K562 (cell line): Measurements from ENCODE around the gene TBC1D12. TPM values are rescaled to one million over a fixed set of nuclear protein-coding genes. Genes with fewer than 3 reads are reported as not detected.

ENCODE experiments used
- ATAC-seq: fragments of 200-7000 bp; cut with Tn5 transposase; 3 replicates; pipeline ENCODE4 v1.9.1; 2020; ENCODE audit warnings: moderate library complexity
- BruUV-seq: library from RNA; stranded (reverse); fragments of 400-500 nt; replicated peaks from 2 replicates; lab custom pipeline; 2021; lab: Mats Ljungman, UMichigan
- CTCF ChIA-PET: fragments of 300-600 bp; formaldehyde crosslinking; extraction: SDS; loops from one replicate; lab custom pipeline; 2021; ENCODE audit warnings: low intra/inter-chr PET ratio; lab: Yijun Ruan, JAX
- POLR2A ChIA-PET: fragments of 300-600, 350-650 bp; sonication (Branson Sonifier 250); formaldehyde crosslinking; extraction: SDS; loops from one replicate; lab custom pipeline; 2021; ENCODE audit warnings: antibody characterized with exemption, inconsistent platforms; lab: Yijun Ruan, JAX
- DNase-seq, 4 experiments: peaks; one replicate each; pipeline versions ENCODE4 v3.0.0 to v3.0.0-alpha.2; 2011 to 2018; ENCODE audit warnings: low spot score in 3 of 4, mixed read lengths in 3 of 4; ENCODE audit errors: extremely low read depth in 1 of 4
- FAIRE-seq: peaks from 2 replicates; lab custom pipeline; 2011; peaks lifted over from hg19 to GRCh38; lab: Jason Lieb, UNC
- H2AFZ ChIP-seq: 2 replicates; pipeline ENCODE4 v1.6.0; 2011; ENCODE audit warnings: low read depth, low read length, control low read depth, inconsistent platforms
- H3K27ac ChIP-seq: fragments of 200-600 bp; 3 replicates; pipeline ENCODE4 v1.8.0; 2011; ENCODE audit warnings: low read depth, mild to moderate bottlenecking, control low read depth, inconsistent platforms, low read length, moderate library complexity, mixed read lengths; ENCODE audit errors: extremely low read depth
- H3K27me3 ChIP-seq, 2 experiments: fragments of 300-600 bp in 1 of 2; 2 replicates in 1 of 2; 3 replicates in 1 of 2; pipeline versions ENCODE4 v1.6.0 to v1.8.0; 2011; ENCODE audit warnings: inconsistent platforms in 2 of 2, low read length in 2 of 2, mild to moderate bottlenecking in 1 of 2, mixed read lengths in 1 of 2, moderate library complexity in 1 of 2; ENCODE audit not compliant: control insufficient read depth in 2 of 2, insufficient read depth in 2 of 2
- H3K36me3 ChIP-seq: fragments of 300-600 bp; 3 replicates; pipeline ENCODE4 v1.8.0; 2011; ENCODE audit warnings: mild to moderate bottlenecking, low read length, inconsistent platforms; ENCODE audit not compliant: control insufficient read depth, insufficient read depth
- H3K4me1 ChIP-seq, 2 experiments: fragments of 200-600 bp in 1 of 2; replicated peaks in 1 of 2; 2 replicates in 1 of 2; 3 replicates in 1 of 2; pipeline versions ENCODE4 v1.5.1 to v1.8.0; 2011; ENCODE audit warnings: inconsistent platforms in 2 of 2, low read length in 2 of 2, mild to moderate bottlenecking in 1 of 2, mixed read lengths in 1 of 2, moderate library complexity in 1 of 2; ENCODE audit not compliant: control insufficient read depth in 2 of 2, insufficient read depth in 2 of 2
- H3K4me2 ChIP-seq: 2 replicates; pipeline ENCODE4 v1.6.1; 2011; ENCODE audit warnings: low read length, control low read depth, inconsistent platforms, mixed read lengths; ENCODE audit not compliant: insufficient read depth
- H3K4me3 ChIP-seq: fragments of 200-600 bp; sonication (generic), shearing (Covaris generic); 2 replicates; pipeline ENCODE4 v1.5.1; 2016; ENCODE audit warnings: control low read depth, inconsistent platforms
- H3K79me2 ChIP-seq: fragments of 200-600 bp; 3 replicates; pipeline ENCODE4 v1.8.0; 2011; ENCODE audit warnings: low read length, inconsistent platforms; ENCODE audit not compliant: control insufficient read depth, insufficient read depth
- H3K9ac ChIP-seq, 2 experiments: 2 replicates each; pipeline versions ENCODE4 v1.6.0 to v1.6.1; 2011; ENCODE audit warnings: low read depth in 2 of 2, low read length in 2 of 2, control low read depth in 1 of 2, inconsistent platforms in 1 of 2, mild to moderate bottlenecking in 1 of 2, mixed read lengths in 1 of 2; ENCODE audit not compliant: insufficient read depth in 1 of 2
- H3K9me1 ChIP-seq: one replicate; pipeline ENCODE4 v1.6.0; 2011; ENCODE audit warnings: inconsistent platforms, mild to moderate bottlenecking, low read length, moderate library complexity; ENCODE audit not compliant: control insufficient read depth, insufficient read depth
- H3K9me3 ChIP-seq: replicated peaks from 2 replicates; pipeline ENCODE4 v1.5.1; 2011; ENCODE audit warnings: low read depth, low read length, inconsistent platforms; ENCODE audit not compliant: control insufficient read depth, insufficient read depth
- H4K20me1 ChIP-seq: replicated peaks from 2 replicates; pipeline ENCODE4 v1.6.1; 2011; ENCODE audit warnings: low read length, inconsistent platforms, mixed read lengths; ENCODE audit not compliant: control insufficient read depth, insufficient read depth
- CBFA2T3 ChIP-seq: fragments of 450-650 bp; IDR thresholded peaks from 2 replicates; pipeline ENCODE4 v1.6.1; 2017
- CREB1 ChIP-seq, 2 experiments: sonication (generic) in 1 of 2; formaldehyde crosslinking in 1 of 2; IDR thresholded peaks; 2 replicates each; pipeline versions ENCODE4 v1.6.1 to v1.8.0; 2012 to 2022; ENCODE audit warnings: inconsistent platforms in 1 of 2, mild to moderate bottlenecking in 1 of 2, missing genetic modification reagents in 1 of 2, moderate library complexity in 1 of 2
- EGR1 ChIP-seq: fragments of 450-650 bp; conservative IDR thresholded peaks from 2 replicates; pipeline ENCODE4 v1.6.1; 2017; ENCODE audit warnings: mild to moderate bottlenecking
- IRF2 ChIP-seq: sonication (generic); formaldehyde crosslinking; IDR thresholded peaks from 2 replicates; pipeline ENCODE4 v1.8.1; 2022; ENCODE audit warnings: mild to moderate bottlenecking, missing genetic modification reagents
- NR2C1 ChIP-seq, 2 experiments: fragments of 450-650 bp; IDR thresholded peaks; 2 replicates each; pipeline ENCODE4 v1.6.1; 2017; ENCODE audit warnings: mild to moderate bottlenecking in 2 of 2, antibody characterized with exemption in 1 of 2, inconsistent platforms in 1 of 2, missing compliant biosample characterization in 1 of 2, missing genetic modification characterization in 1 of 2
- TFAM ChIP-seq: fragments of 250-450 bp; sonication (Bioruptor Pico); conservative IDR thresholded peaks from 2 replicates; pipeline ENCODE4 v1.5.0; 2021; ENCODE audit warnings: mild to moderate bottlenecking, moderate library complexity
- ZNF239 ChIP-seq: fragments of 250-450 bp; sonication (Bioruptor Pico); IDR thresholded peaks from 2 replicates; pipeline ENCODE4 v1.4.0; 2020; ENCODE audit warnings: mild to moderate bottlenecking
- ZNF384 ChIP-seq: IDR thresholded peaks from 2 replicates; pipeline ENCODE4 v1.6.1; 2012; ENCODE audit warnings: low read depth, low read length, improper control_type of control experiment
- WGBS: fragments of 100-300 bp; shearing (Covaris generic); methylation state at CpG from one replicate; pipeline ENCODE4 v1.1.6; 2016; ENCODE audit warnings: low coverage, mixed read lengths; ENCODE audit not compliant: insufficient coverage; ENCODE audit errors: missing lambda C conversion rate; 5-methylcytosine and 5-hydroxymethylcytosine counted together
- in situ Hi-C: fragments of 300-500 bp; cut with MboI; formaldehyde crosslinking; loops from 4 replicates; pipeline ENCODE4 v1.15.0; 2018; ENCODE audit warnings: inconsistent platforms, mixed read lengths
- intact Hi-C: fragments of 100-400 bp; cut with micrococcal nuclease; formaldehyde crosslinking; loops from 2 replicates; pipeline ENCODE4 v1.14.2; 2022
- polyA plus RNA-seq, 8 experiments: library from polyadenylated mRNA; depleted of rRNA in 4 of 8; stranded (reverse) in 5 of 8; unstranded in 3 of 8; fragments of >200 nt; fragmentation: Nextera tagmentation in 2 of 8; fragmentation: Illumina TruSeq in 1 of 8; extraction: Ambion mirVana in 2 of 8; extraction: Trizol in 1 of 8; gene quantifications; 2 replicates each; pipeline versions ENCODE4 v1.2.1 to v1.2.3, GENCODE V29; 2011 to 2014; ENCODE audit warnings: inconsistent platforms in 1 of 8, missing spikeins in 1 of 8
- total RNA-seq, 7 experiments: library from RNA; depleted of rRNA in 6 of 7; stranded (reverse); fragments of >200 nt in 6 of 7; fragmentation: Illumina TruSeq in 2 of 7; extraction: Trizol in 2 of 7; gene quantifications; 2 replicates each; pipeline versions ENCODE4 v1.2.1 to v1.2.3, GENCODE V29; 2011 to 2021; ENCODE audit warnings: low replicate concordance in 1 of 7
- TF ChIP-seq, protein P1 (sequence below): fragments of 250-450 bp; sonication (Bioruptor Pico); IDR thresholded peaks from 2 replicates; pipeline ENCODE4 v1.4.0; 2020; ENCODE audit warnings: mild to moderate bottlenecking, moderate library complexity
- TF ChIP-seq, protein P2 (sequence below): fragments of 450-650 bp; IDR thresholded peaks from 2 replicates; pipeline ENCODE4 v1.6.1; 2018; ENCODE audit not compliant: partially characterized antibody
- TF ChIP-seq, protein P3 (sequence below): IDR thresholded peaks from 2 replicates; pipeline ENCODE4 v1.6.1; 2014; ENCODE audit warnings: antibody characterized with exemption
- TF ChIP-seq, protein P4 (sequence below), 3 experiments: IDR thresholded peaks in 2 of 3; conservative IDR thresholded peaks in 1 of 3; 2 replicates each; pipeline ENCODE4 v1.5.1; 2011 to 2012; ENCODE audit warnings: low read length in 3 of 3, mild to moderate bottlenecking in 3 of 3, control low read depth in 2 of 3, improper control_type of control experiment in 1 of 3, inconsistent platforms in 1 of 3, low read depth in 1 of 3, mixed read lengths in 1 of 3, moderate library complexity in 1 of 3; ENCODE audit not compliant: insufficient read depth in 2 of 3

The TBC1D12 gene
- total and polyA plus RNA-seq, 9 of the 15 experiments (the other 6 are each of a cell fraction or from before 2014, with no cell fraction given), result 2.1 to 6.7 (median 3.9) TPM

DNA sequence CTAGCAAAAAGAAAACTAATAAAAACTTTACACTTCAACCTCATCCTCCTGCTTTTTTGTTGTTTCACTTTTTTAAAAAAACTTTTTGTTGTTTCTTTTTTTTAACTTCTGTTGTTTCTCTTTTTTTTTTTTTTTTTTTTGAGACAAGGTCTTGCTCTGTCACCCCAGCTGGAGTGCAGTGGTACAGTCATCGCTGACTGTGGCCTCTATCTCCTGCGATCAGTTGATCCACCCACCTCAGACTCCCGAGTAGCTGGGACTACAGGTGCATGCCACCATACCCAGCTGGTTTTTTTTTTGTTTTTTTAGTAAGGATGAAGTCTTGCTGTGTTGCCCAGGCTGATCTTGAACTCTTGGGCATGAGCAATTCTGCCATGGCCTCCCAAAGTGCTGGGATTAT, 85.2 kb downstream of the TBC1D12 start:
- Histone ChIP-seq H3K27ac (no peak overlapping the region), H3K4me3 (no peak overlapping the region), H3K79me2 (no peaks in the 10 kb centered on the region), H3K4me1 (no peaks in the 10 kb centered on the region; a peak in 2 of 5 replicates), H3K9me1 (no peaks in the 10 kb centered on the region), H3K9me3 (no peaks in the 10 kb centered on the region), H4K20me1 (no peaks in the 10 kb centered on the region), H3K4me2 (no peak overlapping the region), H3K9ac (no peak overlapping the region), H3K27me3 (no peaks in the 10 kb centered on the region), H2AFZ (no peak overlapping the region), H3K36me3 (no peaks in the 10 kb centered on the region)
- 6% methylated on average over 3 of the region's 3 CpGs for WGBS
- BruUV-seq, result no TSS peak
- POLR2A ChIA-PET, result no interaction called here
- intact Hi-C loops, result no loop called here
- CTCF ChIA-PET, result no interaction called here
- DNase-seq, result peak in 1 of 4 experiments; percentile 14
- in situ Hi-C loops, result no loop called here
- FAIRE-seq, result no peak
- ATAC-seq, result peak; percentile 72; the same call in 2 of the 3 replicates
- TF ChIP-seq ZNF384 (peak; percentile 53; the same call in 1 of the 2 replicates), CREB1 (IDR thresholded peaks at IDR 0.05) (no peak), CREB1 (CRISPR knock-in tag; IDR thresholded peaks at IDR 0.05) (no peak), TFAM (no peak), IRF2 (CRISPR knock-in tag) (no peak), NR2C1 (IDR thresholded peaks at IDR 0.05) (no peak), NR2C1 (tag; IDR thresholded peaks at IDR 0.05) (no peak), CBFA2T3 (peak; percentile 52), EGR1 (peak; percentile 37), ZNF239 (CRISPR knock-in tag) (no peak)
- TF ChIP-seq, protein P1, sequence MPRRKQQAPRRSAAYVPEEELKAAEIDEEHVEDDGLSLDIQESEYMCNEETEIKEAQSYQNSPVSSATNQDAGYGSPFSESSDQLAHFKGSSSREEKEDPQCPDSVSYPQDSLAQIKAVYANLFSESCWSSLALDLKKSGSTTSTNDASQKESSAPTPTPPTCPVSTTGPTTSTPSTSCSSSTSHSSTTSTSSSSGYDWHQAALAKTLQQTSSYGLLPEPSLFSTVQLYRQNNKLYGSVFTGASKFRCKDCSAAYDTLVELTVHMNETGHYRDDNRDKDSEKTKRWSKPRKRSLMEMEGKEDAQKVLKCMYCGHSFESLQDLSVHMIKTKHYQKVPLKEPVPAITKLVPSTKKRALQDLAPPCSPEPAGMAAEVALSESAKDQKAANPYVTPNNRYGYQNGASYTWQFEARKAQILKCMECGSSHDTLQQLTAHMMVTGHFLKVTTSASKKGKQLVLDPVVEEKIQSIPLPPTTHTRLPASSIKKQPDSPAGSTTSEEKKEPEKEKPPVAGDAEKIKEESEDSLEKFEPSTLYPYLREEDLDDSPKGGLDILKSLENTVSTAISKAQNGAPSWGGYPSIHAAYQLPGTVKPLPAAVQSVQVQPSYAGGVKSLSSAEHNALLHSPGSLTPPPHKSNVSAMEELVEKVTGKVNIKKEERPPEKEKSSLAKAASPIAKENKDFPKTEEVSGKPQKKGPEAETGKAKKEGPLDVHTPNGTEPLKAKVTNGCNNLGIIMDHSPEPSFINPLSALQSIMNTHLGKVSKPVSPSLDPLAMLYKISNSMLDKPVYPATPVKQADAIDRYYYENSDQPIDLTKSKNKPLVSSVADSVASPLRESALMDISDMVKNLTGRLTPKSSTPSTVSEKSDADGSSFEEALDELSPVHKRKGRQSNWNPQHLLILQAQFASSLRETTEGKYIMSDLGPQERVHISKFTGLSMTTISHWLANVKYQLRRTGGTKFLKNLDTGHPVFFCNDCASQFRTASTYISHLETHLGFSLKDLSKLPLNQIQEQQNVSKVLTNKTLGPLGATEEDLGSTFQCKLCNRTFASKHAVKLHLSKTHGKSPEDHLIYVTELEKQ (CRISPR knock-in tag), result no peak
- TF ChIP-seq, protein P2, sequence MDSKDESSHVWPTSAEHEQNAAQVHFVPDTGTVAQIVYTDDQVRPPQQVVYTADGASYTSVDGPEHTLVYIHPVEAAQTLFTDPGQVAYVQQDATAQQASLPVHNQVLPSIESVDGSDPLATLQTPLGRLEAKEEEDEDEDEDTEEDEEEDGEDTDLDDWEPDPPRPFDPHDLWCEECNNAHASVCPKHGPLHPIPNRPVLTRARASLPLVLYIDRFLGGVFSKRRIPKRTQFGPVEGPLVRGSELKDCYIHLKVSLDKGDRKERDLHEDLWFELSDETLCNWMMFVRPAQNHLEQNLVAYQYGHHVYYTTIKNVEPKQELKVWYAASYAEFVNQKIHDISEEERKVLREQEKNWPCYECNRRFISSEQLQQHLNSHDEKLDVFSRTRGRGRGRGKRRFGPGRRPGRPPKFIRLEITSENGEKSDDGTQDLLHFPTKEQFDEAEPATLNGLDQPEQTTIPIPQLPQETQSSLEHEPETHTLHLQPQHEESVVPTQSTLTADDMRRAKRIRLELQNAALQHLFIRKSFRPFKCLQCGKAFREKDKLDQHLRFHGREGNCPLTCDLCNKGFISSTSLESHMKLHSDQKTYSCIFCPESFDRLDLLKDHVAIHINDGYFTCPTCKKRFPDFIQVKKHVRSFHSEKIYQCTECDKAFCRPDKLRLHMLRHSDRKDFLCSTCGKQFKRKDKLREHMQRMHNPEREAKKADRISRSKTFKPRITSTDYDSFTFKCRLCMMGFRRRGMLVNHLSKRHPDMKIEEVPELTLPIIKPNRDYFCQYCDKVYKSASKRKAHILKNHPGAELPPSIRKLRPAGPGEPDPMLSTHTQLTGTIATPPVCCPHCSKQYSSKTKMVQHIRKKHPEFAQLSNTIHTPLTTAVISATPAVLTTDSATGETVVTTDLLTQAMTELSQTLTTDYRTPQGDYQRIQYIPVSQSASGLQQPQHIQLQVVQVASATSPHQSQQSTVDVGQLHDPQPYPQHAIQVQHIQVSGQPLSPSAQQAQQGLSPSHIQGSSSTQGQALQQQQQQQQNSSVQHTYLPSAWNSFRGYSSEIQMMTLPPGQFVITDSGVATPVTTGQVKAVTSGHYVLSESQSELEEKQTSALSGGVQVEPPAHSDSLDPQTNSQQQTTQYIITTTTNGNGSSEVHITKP, result peak; percentile 71
- TF ChIP-seq, protein P3, sequence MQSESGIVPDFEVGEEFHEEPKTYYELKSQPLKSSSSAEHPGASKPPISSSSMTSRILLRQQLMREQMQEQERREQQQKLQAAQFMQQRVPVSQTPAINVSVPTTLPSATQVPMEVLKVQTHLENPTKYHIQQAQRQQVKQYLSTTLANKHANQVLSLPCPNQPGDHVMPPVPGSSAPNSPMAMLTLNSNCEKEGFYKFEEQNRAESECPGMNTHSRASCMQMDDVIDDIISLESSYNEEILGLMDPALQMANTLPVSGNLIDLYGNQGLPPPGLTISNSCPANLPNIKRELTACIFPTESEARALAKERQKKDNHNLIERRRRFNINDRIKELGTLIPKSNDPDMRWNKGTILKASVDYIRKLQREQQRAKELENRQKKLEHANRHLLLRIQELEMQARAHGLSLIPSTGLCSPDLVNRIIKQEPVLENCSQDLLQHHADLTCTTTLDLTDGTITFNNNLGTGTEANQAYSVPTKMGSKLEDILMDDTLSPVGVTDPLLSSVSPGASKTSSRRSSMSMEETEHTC, result no peak
- TF ChIP-seq, protein P4, sequence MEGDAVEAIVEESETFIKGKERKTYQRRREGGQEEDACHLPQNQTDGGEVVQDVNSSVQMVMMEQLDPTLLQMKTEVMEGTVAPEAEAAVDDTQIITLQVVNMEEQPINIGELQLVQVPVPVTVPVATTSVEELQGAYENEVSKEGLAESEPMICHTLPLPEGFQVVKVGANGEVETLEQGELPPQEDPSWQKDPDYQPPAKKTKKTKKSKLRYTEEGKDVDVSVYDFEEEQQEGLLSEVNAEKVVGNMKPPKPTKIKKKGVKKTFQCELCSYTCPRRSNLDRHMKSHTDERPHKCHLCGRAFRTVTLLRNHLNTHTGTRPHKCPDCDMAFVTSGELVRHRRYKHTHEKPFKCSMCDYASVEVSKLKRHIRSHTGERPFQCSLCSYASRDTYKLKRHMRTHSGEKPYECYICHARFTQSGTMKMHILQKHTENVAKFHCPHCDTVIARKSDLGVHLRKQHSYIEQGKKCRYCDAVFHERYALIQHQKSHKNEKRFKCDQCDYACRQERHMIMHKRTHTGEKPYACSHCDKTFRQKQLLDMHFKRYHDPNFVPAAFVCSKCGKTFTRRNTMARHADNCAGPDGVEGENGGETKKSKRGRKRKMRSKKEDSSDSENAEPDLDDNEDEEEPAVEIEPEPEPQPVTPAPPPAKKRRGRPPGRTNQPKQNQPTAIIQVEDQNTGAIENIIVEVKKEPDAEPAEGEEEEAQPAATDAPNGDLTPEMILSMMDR (IDR thresholded peaks at IDR 0.05 in 2 of 3, conservative IDR thresholded peaks at IDR 0.05 in 1 of 3; ENCODE audit: insufficient read depth in 2 of 3, low read depth in 1 of 3, low read length in 3 of 3), result no peak
